Measurements from ENCODE around the gene ZFHX3. TPM values are rescaled to one million over a fixed set of nuclear protein-coding genes. Genes with fewer than 3 reads are reported as not detected.

The ZFHX3 gene
- total and polyA plus RNA-seq, 2 donors (not counting 1 experiment from before 2014, with no cell fraction given), result 0.54 to 6.6 TPM

DNA sequence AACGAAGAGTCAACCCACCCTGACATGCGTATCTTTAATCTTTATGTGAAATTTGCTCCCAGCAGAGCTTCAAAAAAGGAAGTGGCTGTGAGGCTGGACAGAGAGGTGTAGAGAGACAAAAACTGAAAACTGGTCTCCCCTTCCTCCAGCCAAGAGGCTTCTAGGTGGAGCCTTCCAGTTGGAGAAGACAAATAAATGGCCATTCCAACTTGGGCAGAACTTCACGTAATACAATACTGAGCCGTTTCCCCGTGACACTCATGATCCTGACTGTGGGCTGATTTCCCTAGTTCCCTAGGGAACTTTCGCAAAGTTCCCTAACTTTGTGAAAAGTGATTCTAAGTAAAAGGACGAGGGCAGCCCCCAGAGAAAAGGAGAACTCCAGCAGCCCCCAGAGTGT is 78.8 kb downstream of the ZFHX3 start:
- Histone ChIP-seq H3K4me1 (ENCODE audit: control insufficient read depth in 2 of 2, insufficient read depth in 2 of 2, low read length in 2 of 2) (no peaks in the 10 kb centered on the region), H4K20me1 (ENCODE audit: control insufficient read depth, insufficient read depth, low read length, poor library complexity, severe bottlenecking) (no peaks in the 10 kb centered on the region), H3K4me3 (ENCODE audit: control extremely low read depth in 1 of 5, extremely low read depth in 1 of 5, insufficient read depth in 1 of 5, low read depth in 2 of 5, low read length in 4 of 5) (no peak overlapping the region), H3K36me3 (replicated peaks in 1 of 2; ENCODE audit: control extremely low read depth in 1 of 2, control insufficient read depth in 1 of 2, extremely low read depth in 1 of 2, insufficient read depth in 2 of 2, low read length in 1 of 2) (no peaks in the 10 kb centered on the region), H3K79me2 (ENCODE audit: control insufficient read depth, insufficient read depth, low read length) (no peaks in the 10 kb centered on the region), H3K27ac (ENCODE audit: low read length in 2 of 2) (no peak overlapping the region), H3K4me2 (replicated peaks; ENCODE audit: low read depth, low read length, poor library complexity, severe bottlenecking) (no peak overlapping the region), H3K9me3 (ENCODE audit: control extremely low read depth in 1 of 3, control insufficient read depth in 2 of 3, insufficient read depth in 1 of 3, low read length in 2 of 3) (no peaks in the 10 kb centered on the region), H3K9ac (ENCODE audit: low read length) (no peak overlapping the region), H2AFZ (ENCODE audit: insufficient read depth, low read depth, low read length, poor library complexity, severe bottlenecking) (no peak overlapping the region), H3K27me3 (replicated peaks in 1 of 4; ENCODE audit: control extremely low read depth in 1 of 4, control insufficient read depth in 3 of 4, insufficient read depth in 4 of 4, low read length in 3 of 4) (no peaks in the 10 kb centered on the region)
- 84% methylated on average over 5 of the region's 7 CpGs for WGBS (ENCODE audit: insufficient coverage)
- ATAC-seq (ENCODE audit: low read depth), result no peak
- H3K9me3 Mint-ChIP-seq (ENCODE audit: insufficient read depth), result no peaks in the 10 kb centered on the region
- ChIA-PET CTCF (no interaction called here), POLR2A (no interaction called here)
- H3K27ac Mint-ChIP-seq, result no peak overlapping the region
- no peak for DNase-seq
- no peak overlapping the region for H3K4me3 Mint-ChIP-seq
- no peaks in the 10 kb centered on the region for H3K4me1 Mint-ChIP-seq
- intact Hi-C loops (cut with micrococcal nuclease), result no loop called here
- TF ChIP-seq CTCF (IDR thresholded peaks at IDR 0.05) (no peak), EZH2 (IDR thresholded peaks at IDR 0.05; ENCODE audit: borderline replicate concordance, insufficient read depth, low read depth, low read length, poor library complexity, severe bottlenecking) (no peak)
- H3K27me3 Mint-ChIP-seq, result no peaks in the 10 kb centered on the region

- Histone ChIP-seq H3K9me3 (ENCODE audit: control extremely low read depth in 1 of 3, control insufficient read depth in 2 of 3, insufficient read depth in 1 of 3, low read length in 2 of 3) (no peaks in the 10 kb centered on the region), H2AFZ (ENCODE audit: insufficient read depth, low read depth, low read length, poor library complexity, severe bottlenecking) (no peak overlapping the region), H4K20me1 (ENCODE audit: control insufficient read depth, insufficient read depth, low read length, poor library complexity, severe bottlenecking) (no peaks in the 10 kb centered on the region), H3K9ac (ENCODE audit: low read length) (no peak overlapping the region), H3K4me2 (replicated peaks; ENCODE audit: low read depth, low read length, poor library complexity, severe bottlenecking) (no peak overlapping the region), H3K27ac (ENCODE audit: low read length in 2 of 2) (no peak overlapping the region), H3K79me2 (ENCODE audit: control insufficient read depth, insufficient read depth, low read length) (no peaks in the 10 kb centered on the region), H3K27me3 (replicated peaks in 1 of 4; ENCODE audit: control extremely low read depth in 1 of 4, control insufficient read depth in 3 of 4, insufficient read depth in 4 of 4, low read length in 3 of 4) (no peaks in the 10 kb centered on the region), H3K36me3 (replicated peaks in 1 of 2; ENCODE audit: control extremely low read depth in 1 of 2, control insufficient read depth in 1 of 2, extremely low read depth in 1 of 2, insufficient read depth in 2 of 2, low read length in 1 of 2) (no peaks in the 10 kb centered on the region), H3K4me3 (ENCODE audit: control extremely low read depth in 1 of 5, extremely low read depth in 1 of 5, insufficient read depth in 1 of 5, low read depth in 2 of 5, low read length in 4 of 5) (no peak overlapping the region), H3K4me1 (ENCODE audit: control insufficient read depth in 2 of 2, insufficient read depth in 2 of 2, low read length in 2 of 2) (no peaks in the 10 kb centered on the region)
- no peak overlapping the region for H3K27ac Mint-ChIP-seq
- H3K4me3 Mint-ChIP-seq, result no peak overlapping the region
- no peaks in the 10 kb centered on the region for H3K4me1 Mint-ChIP-seq
- ATAC-seq (ENCODE audit: low read depth), result no peak
- no peak for DNase-seq
- intact Hi-C loops (cut with micrococcal nuclease), result no loop called here
- CTCF ChIA-PET, result no interaction called here
- 98% methylated on average over 5 of the region's 5 CpGs for WGBS (ENCODE audit: insufficient coverage)
- H3K9me3 Mint-ChIP-seq (ENCODE audit: insufficient read depth), result no peaks in the 10 kb centered on the region
- POLR2A ChIA-PET, result no interaction called here
- no peak for TF ChIP-seq CTCF (IDR thresholded peaks at IDR 0.05)
- TF ChIP-seq EZH2 (IDR thresholded peaks at IDR 0.05; ENCODE audit: borderline replicate concordance, insufficient read depth, low read depth, low read length, poor library complexity, severe bottlenecking), result no peak
- H3K27me3 Mint-ChIP-seq, result no peaks in the 10 kb centered on the region
Measured at GRCh38 chr16:72967941-72968340, 80.0 kb downstream of the ZFHX3 start.

Data from B cell (primary cell).